ENCODE data around the gene HLCS.
"Not testable (repeated sequence)": the region's sequence is repeated elsewhere in the genome, so short reads cannot be mapped to it uniquely, and the experiment has no call there.

The HLCS gene

DNA sequence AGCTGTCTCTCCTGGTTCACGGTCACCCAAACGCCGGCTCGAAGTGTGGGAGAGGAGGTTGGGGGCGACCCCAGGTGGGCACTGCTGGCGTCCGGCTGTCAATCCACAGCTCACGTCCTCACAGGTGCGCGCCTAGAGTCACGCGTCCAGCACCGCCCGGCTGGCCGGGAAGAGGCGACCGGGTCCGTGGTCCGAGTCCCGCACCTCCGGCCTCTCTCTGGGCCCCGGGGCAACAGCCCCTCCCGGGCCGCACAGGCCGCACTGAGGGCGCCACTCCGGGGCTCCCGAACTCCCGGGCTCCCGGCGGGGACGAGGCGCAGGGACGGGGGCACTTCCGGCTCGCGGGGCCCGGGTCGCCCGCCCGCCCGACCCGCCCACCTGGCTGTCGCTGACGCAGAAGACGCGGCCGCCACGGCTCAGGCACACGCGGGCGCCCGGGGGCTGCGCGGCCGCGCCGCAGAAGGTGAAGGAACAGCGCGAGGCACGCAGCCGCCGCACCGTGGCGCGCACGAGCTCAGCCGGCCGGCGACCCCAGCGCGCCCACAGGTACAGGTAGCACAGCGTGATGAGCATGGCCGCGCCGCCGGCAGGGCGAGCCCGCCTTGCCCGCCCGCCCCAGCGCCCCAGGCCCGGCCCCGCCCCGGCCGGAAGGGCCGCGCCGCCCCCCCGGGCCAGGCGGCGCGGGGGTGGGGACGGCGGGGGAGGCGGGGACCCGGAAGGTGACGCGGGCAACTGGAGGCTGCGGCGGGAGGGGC is at the start of gene HLCS:
TSS of gene HLCS (minus strand) at position 604 of the 755 bp plus-strand sequence. CDS start at position 573, 31 bp downstream.
- peak; percentile 17 to 64 (median 55) for DNase-seq (ENCODE audit: low read depth in 3 of 3, low spot score in 1 of 3)

DNA sequence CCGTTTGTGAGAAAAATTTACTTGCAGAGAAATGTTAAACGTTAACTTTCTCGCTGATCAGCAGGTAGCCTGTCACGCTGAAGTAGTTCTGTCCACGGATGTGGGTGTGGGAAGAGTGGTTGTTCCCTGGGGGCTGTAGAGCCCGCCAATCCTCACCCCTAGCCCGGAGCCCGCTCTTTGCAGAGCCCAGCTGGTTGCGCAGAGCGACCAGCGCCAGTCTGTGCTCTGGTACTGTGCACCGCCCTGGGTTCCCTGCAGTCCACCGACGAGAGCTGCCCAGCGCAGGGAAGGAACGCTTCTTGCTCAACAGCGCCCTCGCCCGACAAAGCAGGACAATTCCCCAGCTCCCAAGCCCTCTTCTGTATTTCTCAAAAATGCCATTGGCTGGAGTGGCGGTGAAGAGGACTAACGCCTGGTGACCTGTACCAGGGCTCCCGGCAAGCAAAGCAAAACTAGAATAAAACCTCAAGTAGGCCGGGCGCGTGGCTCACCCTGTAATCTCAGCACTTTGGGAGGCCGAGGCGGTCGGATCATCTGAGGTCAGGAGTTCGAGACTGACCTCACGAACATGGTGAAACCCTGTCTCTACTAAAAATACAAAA is 43.4 kb upstream of the HLCS start:
- DNase-seq (ENCODE audit: low read depth in 3 of 3, low spot score in 1 of 3): peak; percentile 38 to 68 (median 46)

DNA sequence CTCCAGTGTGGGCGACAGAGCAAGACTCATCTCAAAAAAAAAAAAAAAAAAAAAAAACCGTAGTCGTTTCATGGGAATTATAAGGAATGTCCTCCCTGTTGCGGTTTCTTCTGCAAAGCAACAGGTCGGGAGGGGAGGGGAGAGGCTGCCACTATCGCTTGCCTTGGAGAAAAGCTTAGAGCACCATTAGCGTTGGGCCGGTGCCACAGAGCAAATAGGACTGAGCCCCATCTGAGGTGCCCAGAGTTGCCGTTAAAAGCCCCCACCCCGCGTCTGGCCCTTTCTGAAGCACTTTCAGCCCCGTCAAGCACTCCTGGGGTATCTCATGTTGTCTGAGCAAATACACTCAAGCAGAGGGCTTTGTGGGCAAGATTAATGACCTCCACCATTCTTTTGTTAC is 42.3 kb upstream of the HLCS start:
- no peak for DNase-seq (ENCODE audit: low read depth in 3 of 3, low spot score in 1 of 3)

DNA sequence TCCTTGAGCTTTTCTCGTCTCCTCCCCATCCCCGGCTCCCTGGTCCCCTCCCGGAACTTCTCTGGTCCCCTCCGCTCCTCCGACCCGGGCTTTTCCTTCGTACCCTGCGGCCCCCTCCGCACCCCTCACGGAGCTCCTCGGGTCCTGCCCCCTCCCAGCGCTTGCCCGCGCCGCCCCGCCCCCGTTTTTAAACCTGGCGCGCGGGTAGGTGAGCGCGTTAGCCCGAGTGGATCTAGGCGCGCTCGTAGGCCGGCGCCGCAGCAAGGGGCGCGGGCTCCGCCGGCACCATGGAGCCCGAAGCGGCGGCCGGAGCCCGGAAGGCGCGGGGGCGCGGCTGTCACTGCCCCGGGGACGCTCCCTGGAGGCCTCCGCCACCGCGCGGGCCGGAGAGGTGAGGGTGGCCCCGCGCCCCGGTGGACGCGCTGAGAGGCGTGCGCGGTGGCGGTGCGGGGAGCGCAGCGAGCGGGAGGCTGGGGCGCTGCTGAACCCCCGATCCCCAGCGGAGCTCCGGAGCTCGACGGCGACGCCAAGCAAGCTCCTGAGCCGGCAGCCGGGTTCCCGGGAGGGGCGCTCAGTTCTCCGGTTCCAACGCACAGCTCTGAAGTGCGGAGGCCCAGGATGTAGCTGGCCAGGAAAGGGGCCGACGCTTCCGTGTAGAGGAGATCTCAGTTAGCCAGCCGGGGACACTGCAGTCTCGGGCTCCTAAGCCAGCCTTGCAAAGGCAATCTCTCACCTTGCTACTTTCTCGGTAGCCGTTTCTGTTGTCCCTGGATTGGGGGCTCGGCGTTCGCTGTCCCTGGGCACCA is 40.2 kb upstream of the HLCS start, which contains the start of gene RIPPLY3:
TSS of gene RIPPLY3 (plus strand) at position 217 of the 806 bp plus-strand sequence. CDS start at position 288, 71 bp downstream.
- no peak for DNase-seq (ENCODE audit: low read depth in 3 of 3, low spot score in 1 of 3)

DNA sequence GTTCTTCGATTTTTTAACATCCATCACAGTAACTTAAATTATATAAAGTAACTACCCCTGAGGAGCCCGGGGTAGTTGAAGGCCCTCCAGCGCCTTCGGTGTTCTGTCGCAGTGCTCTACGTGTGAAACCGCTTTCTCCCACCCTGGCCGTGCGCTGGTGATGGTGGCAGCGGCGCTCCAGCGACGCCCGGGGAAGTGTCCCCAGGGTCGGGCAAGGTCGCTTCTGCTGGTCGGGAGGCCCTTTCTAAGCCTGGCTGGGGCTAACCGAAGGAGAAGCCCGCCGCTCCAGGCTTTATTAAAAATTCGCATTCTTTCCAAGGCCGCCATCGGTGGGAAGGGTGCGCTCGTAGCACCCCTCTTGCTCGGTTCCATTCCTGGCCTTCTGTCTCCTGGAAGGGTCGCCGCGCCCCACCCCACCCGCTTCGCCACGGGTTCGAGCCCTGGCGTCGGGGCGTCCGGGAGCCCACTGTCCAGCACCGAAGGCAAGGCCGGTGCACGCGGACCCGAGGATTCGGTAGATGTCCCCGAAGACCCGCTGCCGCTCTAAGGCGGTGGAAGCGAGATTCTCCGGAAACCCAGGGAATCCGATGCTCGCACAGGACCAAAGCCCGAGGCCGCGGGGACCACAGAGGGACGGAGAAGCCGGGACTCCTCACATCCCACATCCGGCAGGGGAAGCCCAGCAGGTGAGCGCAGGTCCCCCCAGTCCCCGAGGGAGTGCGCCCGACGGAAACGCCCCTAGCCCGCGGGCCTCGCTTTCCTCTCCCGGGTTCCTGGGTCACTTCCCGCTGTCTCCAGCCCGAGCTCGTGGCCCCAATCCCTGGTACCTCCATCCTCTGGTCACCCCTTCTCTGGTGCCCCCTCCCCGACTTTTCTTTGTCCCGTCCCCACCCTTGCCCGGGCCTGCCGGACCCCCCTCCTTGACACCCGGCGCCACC is 39.3 kb upstream of the HLCS start:
- no peak for DNase-seq (ENCODE audit: low read depth in 3 of 3, low spot score in 1 of 3)

DNA sequence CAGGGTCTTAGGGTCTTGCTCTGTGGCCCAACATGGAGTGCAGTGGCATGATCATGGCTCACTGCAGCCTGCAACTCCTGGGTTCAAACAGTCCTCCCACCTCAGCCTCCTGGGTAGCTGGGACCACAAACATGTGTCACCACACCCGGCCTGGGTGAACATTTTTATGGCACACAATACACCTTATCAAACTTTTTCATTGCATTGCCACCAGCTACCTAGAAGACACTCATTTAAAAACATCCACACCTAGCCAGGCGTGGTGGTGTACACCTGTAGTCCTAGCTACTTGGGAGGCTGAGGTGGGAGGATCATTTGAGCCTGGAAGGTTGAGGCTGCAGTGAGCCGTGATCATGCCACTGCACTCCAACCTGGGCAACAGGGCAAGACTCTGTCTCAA is 37.4 kb upstream of the HLCS start:
- not testable (repeated sequence) for DNase-seq (ENCODE audit: low read depth in 3 of 3, low spot score in 1 of 3)

DNA sequence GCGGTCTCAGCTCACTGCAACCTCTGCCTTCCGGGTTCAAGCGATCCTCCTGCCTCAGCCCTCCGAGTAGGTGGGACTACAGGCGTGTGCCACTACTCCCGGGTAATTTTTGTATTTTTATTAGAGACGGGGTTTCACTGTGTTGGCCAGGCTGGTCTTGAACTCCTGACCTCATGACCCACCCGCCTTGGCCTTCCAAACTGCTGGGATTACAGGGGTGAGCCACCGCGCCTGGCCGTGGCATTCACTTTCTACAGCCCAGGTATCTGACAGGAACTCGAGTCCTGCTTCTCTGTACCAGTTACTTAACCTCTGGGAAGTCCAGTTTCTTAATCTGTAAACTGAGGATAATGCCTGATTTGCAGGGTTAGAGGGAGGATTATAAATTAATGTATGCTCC is 36.4 kb upstream of the HLCS start:
- DNase-seq (ENCODE audit: low read depth in 3 of 3, low spot score in 1 of 3): not testable (repeated sequence)

DNA sequence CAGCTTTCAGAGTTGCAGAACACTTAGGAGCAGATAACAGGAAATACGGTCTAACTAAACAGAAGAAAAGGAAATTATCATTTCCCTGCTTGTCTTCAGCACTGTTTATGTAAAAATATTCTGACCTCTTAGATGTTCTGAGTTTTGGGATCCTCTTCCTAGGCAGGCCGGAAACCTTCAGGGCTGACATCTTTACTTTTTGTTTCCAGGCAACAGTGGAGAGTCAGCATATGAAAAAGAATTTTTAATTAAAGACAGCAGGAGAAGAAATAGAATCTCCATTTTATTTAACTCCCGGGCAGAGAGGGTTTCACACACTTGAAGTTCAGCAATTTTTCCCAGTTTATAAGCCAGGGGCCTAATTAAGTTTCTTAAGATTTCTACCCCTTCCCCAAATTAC is 35.0 kb upstream of the HLCS start:
- no peak for DNase-seq (ENCODE audit: low read depth in 3 of 3, low spot score in 1 of 3)

DNA sequence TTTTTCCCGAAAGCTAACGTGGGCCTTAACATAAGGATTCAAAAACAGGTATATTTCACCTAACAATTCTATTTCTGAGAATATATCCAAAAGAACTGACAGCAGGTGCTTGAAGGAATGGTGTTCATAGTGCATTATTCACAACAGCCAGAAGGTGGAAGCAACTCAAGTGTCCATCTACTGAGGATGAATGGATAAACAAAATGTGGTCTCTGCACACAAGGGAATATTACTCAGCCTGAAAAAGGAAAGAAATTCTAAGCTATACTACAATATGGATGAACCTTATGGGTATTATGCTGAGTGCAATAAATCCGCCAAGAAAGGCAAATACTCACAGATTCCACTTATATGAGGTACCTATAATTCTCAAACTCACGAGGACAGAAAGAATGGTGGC is 33.9 kb upstream of the HLCS start:
- no peak for DNase-seq (ENCODE audit: low read depth in 3 of 3, low spot score in 1 of 3)

DNA sequence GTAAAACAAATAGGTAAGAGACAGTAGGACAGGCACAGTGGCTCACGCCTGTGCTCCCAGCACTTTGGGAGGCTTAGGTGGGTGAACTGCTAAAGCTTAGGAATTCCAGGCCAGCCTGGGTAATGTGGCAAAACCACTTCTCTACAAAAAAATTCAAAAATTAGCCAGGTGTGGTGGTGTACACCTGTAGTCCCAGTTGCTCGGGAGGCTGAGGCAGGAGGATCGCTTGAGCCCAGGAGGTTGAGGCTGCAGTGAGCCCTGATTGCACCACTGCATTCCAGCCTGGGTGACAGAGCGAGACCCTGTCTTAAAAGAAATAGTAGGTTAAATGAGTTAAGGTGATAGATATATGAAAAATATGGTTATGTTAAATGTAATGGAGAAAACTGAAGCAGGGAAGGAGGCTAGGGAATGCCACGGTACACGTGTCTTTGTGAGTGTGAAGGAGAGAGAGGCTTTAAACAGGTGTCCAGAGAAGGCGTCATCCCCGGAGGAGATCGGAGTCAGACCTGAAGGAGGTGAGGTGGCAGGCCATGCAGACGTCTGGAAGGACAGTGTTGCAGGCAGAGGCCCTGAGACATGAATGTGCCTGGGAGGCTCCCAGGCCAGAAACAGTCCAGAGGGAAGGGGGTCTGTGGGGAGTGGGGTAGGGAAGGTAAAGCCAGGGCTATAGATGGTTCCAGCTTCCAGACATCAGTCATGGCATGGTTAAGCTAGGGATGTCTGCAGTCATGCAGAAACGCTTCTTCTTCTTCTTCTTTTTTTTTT is 32.8 kb upstream of the HLCS start:
- no peak for DNase-seq (ENCODE audit: low read depth in 3 of 3, low spot score in 1 of 3)

DNA sequence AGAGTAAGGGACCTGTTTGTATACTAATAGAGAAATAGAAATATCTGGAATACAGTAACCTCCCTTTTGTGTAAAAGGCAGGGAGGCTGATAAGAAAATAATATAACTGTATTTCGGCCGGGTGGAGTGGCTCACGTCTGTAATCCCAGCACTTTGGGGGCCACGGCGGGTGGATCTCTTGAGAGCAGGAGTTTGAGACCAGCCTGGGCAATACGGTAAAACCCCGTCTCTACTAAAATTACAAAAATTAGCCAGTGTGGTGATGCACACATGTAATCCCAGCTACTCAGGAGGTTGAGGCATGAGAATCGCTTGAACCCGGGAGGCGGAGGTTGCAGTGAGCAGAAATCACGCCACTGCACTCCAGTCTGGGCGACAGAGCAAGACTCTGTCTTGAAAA is 28.8 kb upstream of the HLCS start:
- not testable (repeated sequence) for DNase-seq (ENCODE audit: low read depth in 3 of 3, low spot score in 1 of 3)

DNA sequence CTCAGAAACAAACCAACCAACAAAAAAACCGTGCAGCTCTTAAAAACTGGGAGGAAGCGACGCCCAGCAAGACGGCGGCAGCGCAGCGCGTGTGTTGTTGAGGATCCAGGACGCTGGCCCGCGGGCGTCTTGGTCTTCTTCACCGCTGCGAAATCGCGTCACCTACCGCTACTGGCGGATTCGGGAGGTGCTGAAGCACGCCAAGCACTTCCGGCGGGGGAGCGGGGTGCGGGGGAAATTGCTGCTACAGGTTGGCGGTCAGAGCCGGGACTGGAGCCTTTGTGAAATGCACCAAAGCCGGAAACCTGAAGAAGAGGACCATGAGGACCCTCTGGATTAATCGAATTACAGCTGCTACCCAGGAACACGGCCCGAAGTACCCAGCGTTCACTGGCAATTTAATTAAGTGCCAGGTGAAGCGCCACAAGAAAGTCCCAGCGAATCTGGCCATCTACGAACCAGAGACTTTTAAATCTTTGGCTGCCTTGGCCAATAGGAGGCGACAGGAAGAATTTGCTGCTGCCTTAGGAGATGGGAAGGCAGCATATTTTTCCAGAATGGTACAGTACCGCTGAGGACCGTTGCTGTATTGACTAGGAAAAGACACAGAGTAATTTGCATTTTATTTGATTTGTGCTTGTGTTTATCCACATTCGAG is 28.2 kb upstream of the HLCS start:
- peak in 1 of 3 donors; percentile 7 for DNase-seq (ENCODE audit: low read depth in 3 of 3, low spot score in 1 of 3)

DNA sequence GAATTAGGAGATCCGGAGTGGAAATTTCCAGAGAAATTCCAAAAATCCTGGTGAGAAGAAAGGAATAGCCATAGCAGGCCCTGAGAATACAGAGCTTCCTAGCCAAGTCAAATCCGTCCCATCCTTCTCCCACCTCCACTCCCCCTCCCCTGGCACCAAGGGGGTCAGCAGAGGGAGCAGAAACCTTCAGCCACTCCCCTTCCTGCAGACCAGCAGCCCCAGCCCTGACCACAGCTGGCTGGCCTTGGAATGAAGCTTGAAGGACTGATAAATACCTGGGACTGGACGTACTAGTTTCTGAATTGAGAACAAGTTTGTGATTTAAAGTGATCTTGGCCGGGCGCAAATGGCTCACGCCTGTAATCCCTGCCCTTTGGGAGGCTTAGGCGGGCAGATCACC is 26.2 kb upstream of the HLCS start:
- DNase-seq (ENCODE audit: low read depth in 3 of 3, low spot score in 1 of 3): no peak

DNA sequence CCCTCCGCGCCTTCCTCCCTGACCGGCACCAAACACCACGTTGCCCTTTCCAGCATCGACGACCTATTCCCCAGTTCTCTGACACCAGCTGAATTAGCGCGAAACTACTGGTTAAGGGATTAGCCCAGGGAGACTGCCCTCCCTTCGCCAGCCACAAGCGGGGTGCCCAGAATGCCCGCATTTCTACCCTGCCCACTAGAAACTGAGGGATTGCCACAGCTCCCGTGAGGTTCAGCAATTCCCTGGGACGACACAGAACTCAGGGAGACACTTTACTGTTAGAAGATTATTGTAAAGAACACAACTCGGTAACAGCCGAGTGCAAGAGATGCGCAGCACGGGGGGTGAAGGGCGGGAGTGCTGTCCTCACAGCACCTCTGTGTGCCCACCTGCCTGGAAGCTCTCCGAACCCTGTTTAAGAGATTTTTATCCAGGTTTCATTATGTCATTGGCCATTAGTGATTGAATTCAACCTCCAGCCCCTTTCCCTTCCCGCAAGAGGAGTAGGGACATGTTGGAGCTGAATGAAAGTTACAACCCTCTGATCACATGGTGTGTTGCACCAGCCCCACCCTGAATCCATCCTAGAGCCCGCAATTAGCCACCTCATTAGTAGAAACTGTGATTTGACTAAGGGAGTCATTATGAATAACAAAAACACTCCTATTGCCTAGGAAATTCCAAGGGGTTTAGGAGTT is 24.2 kb upstream of the HLCS start:
- DNase-seq (ENCODE audit: low read depth in 3 of 3, low spot score in 1 of 3): no peak

DNA sequence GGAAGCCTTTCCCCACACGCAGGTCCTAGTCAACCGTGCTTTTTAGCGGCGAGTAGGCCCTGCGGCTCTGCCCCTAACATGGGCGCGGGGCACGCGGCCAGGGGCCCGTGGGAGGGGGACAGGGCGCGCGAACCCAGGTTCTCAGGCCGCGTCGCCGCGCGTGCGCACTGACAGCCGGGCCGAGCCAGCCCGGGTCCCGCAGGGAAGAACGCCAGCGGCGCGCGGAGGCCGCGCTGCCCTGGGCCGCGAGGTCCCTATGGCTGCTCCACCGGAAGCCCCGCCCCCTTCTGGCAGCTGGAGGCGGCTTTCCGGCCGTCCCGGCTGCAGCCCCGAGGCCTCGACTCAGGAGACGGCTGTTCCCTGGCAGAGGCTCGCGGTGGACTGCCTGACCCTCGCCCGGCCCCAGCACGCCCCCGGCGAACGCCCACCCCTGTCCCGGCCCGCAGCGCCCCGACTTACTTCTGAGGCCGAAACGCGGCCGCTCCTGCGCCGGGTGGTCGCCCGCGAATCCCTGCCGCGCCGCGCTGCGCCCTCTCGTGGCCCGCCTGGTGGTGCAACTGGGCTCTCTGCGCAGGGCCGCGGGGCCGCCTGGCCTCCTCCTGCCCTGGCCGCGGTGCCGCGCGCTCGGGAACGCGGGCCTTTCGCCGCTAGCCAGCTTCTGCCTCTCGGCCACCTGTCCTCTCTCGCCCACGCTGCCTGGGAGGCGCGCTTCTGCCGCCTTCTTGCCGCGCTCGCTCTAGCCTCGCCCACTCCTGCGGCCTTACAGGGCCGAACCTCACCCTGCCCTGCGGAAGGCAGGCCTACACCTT is 23.4 kb upstream of the HLCS start:
- peak; percentile 48 to 71 (median 71) for DNase-seq (ENCODE audit: low read depth in 3 of 3, low spot score in 1 of 3)

DNA sequence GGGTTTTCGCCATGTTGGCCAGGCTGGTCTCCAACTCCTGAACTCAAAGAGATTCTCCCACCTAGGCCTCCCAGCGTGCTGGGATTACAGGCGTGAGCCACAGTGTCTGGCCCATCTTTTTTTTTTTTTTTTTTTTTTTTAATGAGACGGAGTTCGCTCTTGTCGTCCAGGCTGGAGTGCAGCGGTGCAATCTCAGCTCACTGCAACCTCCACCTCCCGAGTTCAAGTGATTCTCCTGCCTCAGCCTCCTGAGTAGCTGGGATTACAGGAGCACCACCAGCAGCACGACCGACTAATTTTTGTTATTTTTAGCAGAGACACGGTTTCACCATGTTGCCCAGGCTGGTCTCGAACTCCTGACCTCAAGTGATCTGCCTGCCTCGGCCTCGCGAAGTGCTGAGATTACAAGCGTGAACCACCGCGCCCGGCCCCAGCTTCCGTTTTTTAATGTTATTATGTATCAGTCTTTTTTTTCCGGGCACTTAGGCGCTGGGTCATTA is 22.8 kb upstream of the HLCS start:
- DNase-seq (ENCODE audit: low read depth in 3 of 3, low spot score in 1 of 3): not testable (repeated sequence)

DNA sequence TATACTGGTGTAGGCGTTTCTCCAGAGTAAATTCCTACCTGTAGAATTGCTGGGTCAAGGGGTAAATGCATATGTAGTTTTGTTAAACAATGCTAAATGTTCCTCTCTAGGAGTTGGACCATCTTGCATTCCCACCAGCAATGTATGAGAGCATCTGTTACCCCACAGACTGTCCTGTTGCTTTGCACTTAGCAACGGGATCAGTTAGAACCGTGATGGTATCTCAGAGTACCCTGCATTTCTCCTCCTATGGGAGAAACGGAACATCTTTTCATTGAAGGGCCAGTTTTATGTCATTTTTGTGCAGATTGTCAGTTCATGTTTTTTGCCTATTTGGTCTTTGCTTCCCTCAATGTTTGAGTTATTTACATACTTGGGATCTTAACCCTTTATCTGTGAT is 22.1 kb upstream of the HLCS start:
- DNase-seq (ENCODE audit: low read depth in 3 of 3, low spot score in 1 of 3): no peak

DNA sequence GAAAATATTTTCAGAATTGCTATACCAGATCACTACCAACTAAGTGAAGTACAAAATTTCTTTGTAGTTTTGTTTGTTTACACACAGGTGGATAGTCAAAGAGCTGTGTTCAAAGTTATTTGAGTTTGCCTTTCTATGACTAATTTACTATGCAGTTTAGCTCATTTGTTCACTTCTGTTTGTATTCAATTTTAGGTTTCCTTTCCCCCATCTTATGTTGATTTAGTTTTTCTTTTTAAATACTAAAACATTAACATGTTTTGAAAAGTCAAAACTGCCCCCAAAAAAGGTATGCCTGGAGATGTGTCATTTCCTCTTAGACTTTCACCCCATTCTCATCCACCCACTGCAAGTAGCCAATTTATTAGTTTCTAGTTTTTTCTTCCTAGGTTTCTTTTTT is 21.4 kb upstream of the HLCS start:
- no peak for DNase-seq (ENCODE audit: low read depth in 3 of 3, low spot score in 1 of 3)

Data from stimulated activated CD4-positive, alpha-beta T cell treated with anti-CD3 and anti-CD28 coated beads, TNF-alpha, amount 100 ng/mL, for 1 hour (primary cell).